Upper lobe of left lung (tissue), 4 donors: ENCODE results near the gene HOXC5.

Experiments used
- CTCF ChIP-seq, 6 experiments: fragments of 450-650 bp in 4 of 6; fragments of 200-600 bp in 2 of 6; sonication (generic) in 2 of 6; IDR thresholded peaks; one replicate each; pipeline ENCODE4 v1.5.1; 2016 to 2019; ENCODE audit warnings: antibody characterized with exemption in 6 of 6
- EP300 ChIP-seq, 4 donors: sonication (generic); formaldehyde crosslinking; IDR thresholded peaks; one replicate each; pipeline ENCODE4 v1.5.1; 2017; ENCODE audit warnings: antibody characterized with exemption in 4 of 4, control low read depth in 2 of 4
- POLR2A ChIP-seq, 4 donors: fragments of 450-650 bp; IDR thresholded peaks; one replicate each; pipeline ENCODE4 v1.5.1; 2016 to 2017; ENCODE audit warnings: antibody characterized with exemption in 4 of 4, mild to moderate bottlenecking in 2 of 4
- POLR2AphosphoS5 ChIP-seq, 2 donors: sonication (generic); formaldehyde crosslinking; IDR thresholded peaks; one replicate each; pipeline ENCODE4 v1.5.1; 2017; ENCODE audit warnings: antibody characterized with exemption in 2 of 2

DNA sequence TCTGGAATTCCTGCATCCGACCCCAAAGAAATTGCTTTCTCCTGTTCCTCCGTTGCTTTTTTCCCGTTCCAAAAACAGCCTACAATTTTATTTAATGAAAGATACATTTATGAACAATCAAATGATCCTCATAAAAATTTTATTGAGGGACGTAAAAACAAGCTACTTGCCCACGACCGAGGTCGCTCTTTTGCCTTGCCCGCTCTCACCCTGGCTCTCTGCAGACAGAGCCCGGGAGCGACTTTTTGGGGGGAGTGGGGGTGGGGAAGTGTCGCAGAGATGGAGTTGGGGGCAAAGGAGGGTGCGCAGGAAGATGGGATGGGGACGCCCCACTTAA lies 34.0 kb upstream of the HOXC5 start:
- no peak for TF ChIP-seq CTCF (IDR thresholded peaks at IDR 0.05)
- TF ChIP-seq POLR2A (IDR thresholded peaks at IDR 0.05), result no peak
- no peak for TF ChIP-seq POLR2AphosphoS5 (IDR thresholded peaks at IDR 0.05)
- TF ChIP-seq EP300 (IDR thresholded peaks at IDR 0.05), result no peak
